GM12891 (cell line): ENCODE measurements around the gene UBA5.
"Not testable (repeated sequence)": the region's sequence is repeated elsewhere in the genome, so short reads cannot be mapped to it uniquely, and the experiment has no call there.

Source experiments
- POLR2A ChIP-seq: IDR thresholded peaks from 2 replicates; pipeline ENCODE4 v1.6.1; 2011; ENCODE audit warnings: low read depth, low read length, control low read depth
- POLR2AphosphoS5 ChIP-seq: IDR thresholded peaks from 2 replicates; pipeline ENCODE4 v1.6.1; 2011; ENCODE audit warnings: low read depth, low read length, control low read depth
- SPI1 ChIP-seq: IDR thresholded peaks from 2 replicates; pipeline ENCODE4 v1.6.1; 2011; ENCODE audit warnings: low read depth, low read length, control low read depth

DNA sequence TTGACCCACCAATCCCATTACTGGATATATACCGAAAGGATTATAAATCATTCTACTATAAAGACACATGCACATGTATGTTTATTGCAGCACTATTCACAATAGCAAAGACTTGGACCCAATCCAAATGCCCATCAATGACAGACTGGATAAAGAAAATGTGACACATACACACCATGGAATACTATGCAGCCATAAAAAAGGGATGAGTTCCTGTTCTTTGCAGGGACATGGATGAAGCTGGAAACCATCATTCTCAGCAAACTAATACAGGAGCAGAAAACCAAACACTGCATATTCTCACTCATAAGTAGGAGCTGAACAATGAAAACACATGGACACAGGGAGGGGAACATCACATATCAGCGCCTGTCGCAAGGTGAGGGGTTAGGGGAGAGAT, 44.8 kb upstream of the UBA5 start:
- TF ChIP-seq SPI1, POLR2A, POLR2AphosphoS5: not testable (repeated sequence)
